CD14-positive monocyte (primary cell): Measurements from ENCODE around the gene MAPK8IP1. TPM values are rescaled to one million over a fixed set of nuclear protein-coding genes. Genes with fewer than 3 reads are reported as not detected.
A peak's percentile ranks its signal among the peaks of the same experiment; 100 is the strongest.

Experiments used
- DNase-seq, 3 donors: peaks; one replicate each; pipeline ENCODE4 v3.0.0-alpha.2; 2011 to 2022
- H2AFZ ChIP-seq: 2 replicates; pipeline ENCODE4 v1.6.0; 2012; ENCODE audit warnings: mild to moderate bottlenecking, low read depth, low read length, inconsistent platforms; ENCODE audit not compliant: insufficient read depth, poor library complexity, severe bottlenecking
- H3K27ac ChIP-seq, 2 donors: 1 replicate in 1 of 2; 2 replicates in 1 of 2; pipeline ENCODE4 v1.5.1; 2012 to 2013; ENCODE audit warnings: low read length in 2 of 2, control low read depth in 1 of 2, inconsistent platforms in 1 of 2, low read depth in 1 of 2, mild to moderate bottlenecking in 1 of 2
- H3K27me3 ChIP-seq, 2 donors: one replicate each; pipeline versions ENCODE4 v1.6.0 to v1.6.1; 2011 to 2013; ENCODE audit warnings: low read length in 2 of 2; ENCODE audit not compliant: control insufficient read depth in 2 of 2, insufficient read depth in 2 of 2
- H3K36me3 ChIP-seq, 2 donors: replicated peaks in 1 of 2; 1 replicate in 1 of 2; 2 replicates in 1 of 2; pipeline versions ENCODE4 v1.5.1 to v1.6.1; 2012 to 2013; ENCODE audit warnings: low read length in 2 of 2, control low read depth in 1 of 2, inconsistent platforms in 1 of 2, mild to moderate bottlenecking in 1 of 2; ENCODE audit not compliant: insufficient read depth in 2 of 2, control insufficient read depth in 1 of 2
- H3K4me1 ChIP-seq, 2 donors: 1 replicate in 1 of 2; 2 replicates in 1 of 2; pipeline versions ENCODE4 v1.5.1 to v1.6.1; 2012 to 2013; ENCODE audit warnings: low read length in 2 of 2, control low read depth in 1 of 2, inconsistent platforms in 1 of 2, mild to moderate bottlenecking in 1 of 2, moderate library complexity in 1 of 2; ENCODE audit not compliant: insufficient read depth in 2 of 2, control insufficient read depth in 1 of 2
- H3K4me2 ChIP-seq: replicated peaks from 2 replicates; pipeline ENCODE3; 2012; ENCODE audit warnings: low read length, moderate library complexity, mild to moderate bottlenecking; ENCODE audit not compliant: poor library complexity, severe bottlenecking; ENCODE audit errors: extremely low read depth
- H3K4me3 ChIP-seq, 3 experiments: fragments of 200-600 bp in 1 of 3; sonication (generic) in 1 of 3; replicated peaks in 1 of 3; 1 replicate in 2 of 3; 2 replicates in 1 of 3; pipeline ENCODE4 v1.5.1; 2011 to 2013; ENCODE audit warnings: low read length in 3 of 3, mild to moderate bottlenecking in 3 of 3, control low read depth in 2 of 3, low read depth in 2 of 3, inconsistent platforms in 1 of 3, moderate library complexity in 1 of 3
- H3K79me2 ChIP-seq: 2 replicates; pipeline ENCODE4 v1.6.0; 2012; ENCODE audit warnings: mild to moderate bottlenecking, control low read depth, inconsistent platforms, low read length, moderate library complexity; ENCODE audit not compliant: insufficient read depth
- H3K9ac ChIP-seq: 2 replicates; pipeline ENCODE4 v1.6.0; 2017; ENCODE audit warnings: low read length, mild to moderate bottlenecking; ENCODE audit not compliant: insufficient read depth, poor library complexity, severe bottlenecking
- H3K9me3 ChIP-seq, 2 donors: replicated peaks in 1 of 2; 1 replicate in 1 of 2; 2 replicates in 1 of 2; pipeline versions ENCODE4 v1.5.1 to v1.6.1; 2012 to 2013; ENCODE audit warnings: low read length in 2 of 2, control low read depth in 1 of 2; ENCODE audit not compliant: control insufficient read depth in 1 of 2, insufficient read depth in 1 of 2
- H4K20me1 ChIP-seq: 2 replicates; pipeline ENCODE4 v1.6.0; 2012; ENCODE audit warnings: mild to moderate bottlenecking, low read length, control low read depth, moderate library complexity; ENCODE audit not compliant: insufficient read depth
- H3K27ac Mint-ChIP-seq, 7 donors: one replicate each; pipeline ENCODE4 v1.8.0; 2020; ENCODE audit warnings: mild to moderate bottlenecking in 7 of 7, mixed read lengths in 7 of 7, moderate library complexity in 6 of 7, inconsistent platforms in 2 of 7
- H3K27me3 Mint-ChIP-seq, 3 donors: one replicate each; pipeline ENCODE4 v1.8.0; 2021 to 2022; ENCODE audit warnings: low read depth in 3 of 3, mild to moderate bottlenecking in 3 of 3, mixed read lengths in 3 of 3, moderate library complexity in 3 of 3, inconsistent platforms in 1 of 3
- H3K36me3 Mint-ChIP-seq, 2 donors: one replicate each; pipeline ENCODE4 v1.8.0; 2020; ENCODE audit warnings: mixed read lengths in 2 of 2, inconsistent platforms in 1 of 2, mild to moderate bottlenecking in 1 of 2
- H3K4me1 Mint-ChIP-seq: one replicate; pipeline ENCODE4 v1.8.0; 2020; ENCODE audit warnings: mild to moderate bottlenecking, mixed read lengths
- H3K4me3 Mint-ChIP-seq, 2 donors: one replicate each; pipeline ENCODE4 v1.8.0; 2020; ENCODE audit warnings: mild to moderate bottlenecking in 2 of 2, mixed read lengths in 2 of 2, moderate library complexity in 1 of 2
- H3K9me3 Mint-ChIP-seq, 7 donors: one replicate each; pipeline ENCODE4 v1.8.0; 2020 to 2022; ENCODE audit warnings: mixed read lengths in 7 of 7, mild to moderate bottlenecking in 6 of 7, moderate library complexity in 6 of 7, inconsistent platforms in 2 of 7
- WGBS: methylation state at CpG from one replicate; pipeline ENCODE4 v1.1.5; 2013; ENCODE audit warnings: missing lambda C conversion rate; ENCODE audit not compliant: insufficient coverage; 5-methylcytosine and 5-hydroxymethylcytosine counted together
- intact Hi-C, 2 donors: fragments of 100-400 bp; cut with micrococcal nuclease; formaldehyde crosslinking; loops; one replicate each; pipeline versions ENCODE4 v1.15.0 to v1.15.1; 2023
- polyA plus RNA-seq, 3 donors: library from polyadenylated mRNA; depleted of rRNA in 1 of 3; unstranded in 2 of 3; stranded (reverse) in 1 of 3; fragments of 300-500 nt in 2 of 3; fragments of >200 nt in 1 of 3; fragmentation: Illumina TruSeq in 2 of 3; gene quantifications; 1 replicate in 2 of 3; 2 replicates in 1 of 3; pipeline ENCODE4 v1.2.3, GENCODE V29; 2012 to 2021
- TF ChIP-seq, protein P1 (sequence below): fragments of 200-600 bp; IDR thresholded peaks from one replicate; pipeline ENCODE4 v1.8.0; 2022; ENCODE audit warnings: antibody characterized with exemption, mild to moderate bottlenecking

MAPK8IP1 gene
- polyA plus RNA-seq, 3 donors: 0.93 TPM; not detected in 2

DNA sequence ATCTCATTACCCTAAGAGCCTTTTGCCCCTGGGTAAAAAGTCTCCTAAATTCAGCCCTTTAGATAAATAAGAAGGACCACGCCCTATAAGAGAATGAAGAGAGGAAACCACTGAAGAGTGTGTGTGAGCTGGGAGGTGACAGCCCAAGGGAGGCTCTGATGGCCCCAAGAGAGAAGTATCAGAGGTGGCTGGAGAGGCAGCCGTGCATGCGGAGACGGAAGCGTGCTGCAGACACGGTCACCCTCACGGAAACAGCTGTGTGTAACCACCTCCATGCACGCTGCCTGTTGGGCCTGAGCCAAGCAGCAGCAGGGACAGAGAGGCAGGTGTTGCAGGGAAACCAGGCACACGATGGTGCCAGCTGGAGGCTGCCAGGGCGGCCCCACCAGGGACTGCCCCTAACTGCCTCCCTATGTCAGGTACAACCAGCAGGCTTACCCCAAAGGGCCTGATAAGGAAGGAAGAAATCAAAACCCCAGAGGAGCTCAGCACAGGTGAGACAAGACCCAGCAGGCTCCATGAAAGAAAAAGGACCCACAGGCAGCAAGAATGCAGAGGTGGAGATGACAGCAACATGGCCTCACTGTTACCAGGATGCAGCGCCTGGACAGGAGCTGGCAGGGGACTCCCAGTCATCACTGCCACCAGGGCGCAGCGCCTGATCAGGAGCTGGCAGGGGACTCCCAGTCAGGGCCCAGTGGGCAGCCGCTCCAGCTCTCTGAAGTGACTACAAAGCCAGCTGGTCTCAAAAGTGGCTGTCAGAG is 44.8 kb downstream of the MAPK8IP1 start:
- Histone ChIP-seq H3K27me3 (no peaks in the 10 kb centered on the region), H3K9ac (no peak overlapping the region), H3K27ac (peak overlapping the region; percentile 38 to 56), H3K4me1 (peaks cover 60% of the 10 kb centered on the region in 2 donors), H3K36me3 (peaks cover 25 to 33% of the 10 kb centered on the region in 2 donors), H4K20me1 (peaks cover 55% of the 10 kb centered on the region), H2AFZ (no peak overlapping the region), H3K79me2 (peaks cover 38% of the 10 kb centered on the region), H3K9me3 (no peaks in the 10 kb centered on the region), H3K4me2 (peak overlapping the region; percentile 12), H3K4me3 (no peak overlapping the region)
- Mint-ChIP-seq H3K36me3 (peaks cover 30 to 52% of the 10 kb centered on the region in 2 donors), H3K4me3 (peak overlapping the region; percentile 16 to 33), H3K4me1 (peaks cover 67% of the 10 kb centered on the region), H3K9me3 (no peaks in the 10 kb centered on the region), H3K27ac (peak overlapping the region in 6 of 7 donors; percentile 72 to 83 (median 79)), H3K27me3 (peaks cover 0 to 3% (median 0%) of the 10 kb centered on the region in 3 donors)
- peak in 2 of 3 donors; percentile 20 to 37 for DNase-seq
- intact Hi-C loops: no loop called here
- TF ChIP-seq, protein P1, sequence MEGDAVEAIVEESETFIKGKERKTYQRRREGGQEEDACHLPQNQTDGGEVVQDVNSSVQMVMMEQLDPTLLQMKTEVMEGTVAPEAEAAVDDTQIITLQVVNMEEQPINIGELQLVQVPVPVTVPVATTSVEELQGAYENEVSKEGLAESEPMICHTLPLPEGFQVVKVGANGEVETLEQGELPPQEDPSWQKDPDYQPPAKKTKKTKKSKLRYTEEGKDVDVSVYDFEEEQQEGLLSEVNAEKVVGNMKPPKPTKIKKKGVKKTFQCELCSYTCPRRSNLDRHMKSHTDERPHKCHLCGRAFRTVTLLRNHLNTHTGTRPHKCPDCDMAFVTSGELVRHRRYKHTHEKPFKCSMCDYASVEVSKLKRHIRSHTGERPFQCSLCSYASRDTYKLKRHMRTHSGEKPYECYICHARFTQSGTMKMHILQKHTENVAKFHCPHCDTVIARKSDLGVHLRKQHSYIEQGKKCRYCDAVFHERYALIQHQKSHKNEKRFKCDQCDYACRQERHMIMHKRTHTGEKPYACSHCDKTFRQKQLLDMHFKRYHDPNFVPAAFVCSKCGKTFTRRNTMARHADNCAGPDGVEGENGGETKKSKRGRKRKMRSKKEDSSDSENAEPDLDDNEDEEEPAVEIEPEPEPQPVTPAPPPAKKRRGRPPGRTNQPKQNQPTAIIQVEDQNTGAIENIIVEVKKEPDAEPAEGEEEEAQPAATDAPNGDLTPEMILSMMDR: no peak
- 55% methylated on average over 14 of the region's 14 CpGs for WGBS

DNA sequence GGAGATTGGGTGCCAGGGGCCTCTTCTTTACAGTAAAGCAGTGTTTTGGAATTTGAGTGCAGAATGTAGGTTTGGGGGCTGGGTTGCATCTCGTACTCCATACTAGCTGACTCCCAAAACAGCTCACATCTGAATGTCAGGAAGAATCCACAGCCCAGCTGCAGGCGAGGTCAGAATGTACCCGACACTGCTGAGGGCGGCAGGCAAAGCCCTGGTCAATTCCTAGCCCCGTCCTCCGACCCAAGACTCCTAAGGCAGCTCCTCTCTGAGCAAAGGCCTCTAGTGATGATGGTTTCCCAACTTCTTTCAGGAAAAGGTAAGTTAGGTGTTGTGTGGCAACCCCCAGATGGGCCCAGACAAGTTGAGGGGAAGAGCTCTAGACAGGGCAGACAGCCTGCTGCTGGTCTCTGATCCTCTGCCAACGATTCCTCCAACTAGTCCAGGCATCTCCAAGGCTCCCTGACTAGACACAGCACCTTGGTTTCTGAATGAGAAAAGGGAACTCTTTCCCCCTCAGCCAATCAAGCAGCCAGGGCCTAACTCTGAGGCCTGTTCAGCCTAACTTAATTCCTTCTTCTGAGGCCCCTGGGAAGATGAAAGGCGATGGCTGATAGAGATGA is 45.6 kb downstream of the MAPK8IP1 start:
- no peaks in the 10 kb centered on the region for H3K27me3 ChIP-seq
- no peak for DNase-seq
- peak overlapping the region; percentile 42 for H3K9ac ChIP-seq

More for the DNA sequence above, 45.6 kb downstream of the MAPK8IP1 start:
- no peaks in the 10 kb centered on the region for H3K9me3 ChIP-seq
- Mint-ChIP-seq H3K27ac (peak overlapping the region; percentile 48 to 86 (median 78)), H3K4me1 (peaks cover 75% of the 10 kb centered on the region), H3K27me3 (no peaks in the 10 kb centered on the region), H3K4me3 (no peak overlapping the region), H3K9me3 (no peaks in the 10 kb centered on the region), H3K36me3 (peaks cover 35 to 60% of the 10 kb centered on the region in 2 donors)
- TF ChIP-seq, protein P1: no peak
- H3K79me2 ChIP-seq: peaks cover 38% of the 10 kb centered on the region
- no peak overlapping the region for H2AFZ ChIP-seq
- H3K4me1 ChIP-seq: peaks cover 68 to 69% of the 10 kb centered on the region in 2 donors
- intact Hi-C loops: no loop called here
- 83% methylated on average over 6 of the region's 8 CpGs for WGBS
- no peak overlapping the region for H3K4me2 ChIP-seq
- H4K20me1 ChIP-seq: peaks cover 60% of the 10 kb centered on the region
- peak overlapping the region; percentile 39 to 50 for H3K27ac ChIP-seq
- H3K36me3 ChIP-seq: peaks cover 30 to 41% of the 10 kb centered on the region in 2 donors
- no peak overlapping the region for H3K4me3 ChIP-seq
